Heart right ventricle (tissue), 16 donors: ENCODE results near the gene ZBED2. TPM values are rescaled to one million over a fixed set of nuclear protein-coding genes. Genes with fewer than 3 reads are reported as not detected.

ENCODE experiments used
- ATAC-seq, 8 donors: fragments of 200-7000 bp; cut with Tn5 transposase; one replicate each; pipeline ENCODE4 v1.9.1; 2020; ENCODE audit warnings: mild to moderate bottlenecking in 8 of 8, moderate library complexity in 8 of 8, moderate number of reproducible peaks in 1 of 8
- DNase-seq, 2 donors: peaks; one replicate each; pipeline ENCODE4 v3.0.0-alpha.2; 2020
- H3K27ac ChIP-seq, 10 donors: fragments of 200-600 bp; sonication (generic) in 2 of 10; one replicate each; pipeline versions ENCODE4 v1.5.0 to v1.8.0; 2020 to 2022; ENCODE audit warnings: mild to moderate bottlenecking in 3 of 10
- H3K27me3 ChIP-seq, 7 donors: fragments of 200-600 bp; one replicate each; pipeline ENCODE4 v1.8.0; 2021 to 2022; ENCODE audit warnings: mild to moderate bottlenecking in 2 of 7
- H3K36me3 ChIP-seq, 9 donors: fragments of 200-600 bp; sonication (generic) in 1 of 9; one replicate each; pipeline versions ENCODE4 v1.5.0 to v1.8.0; 2020 to 2022; ENCODE audit warnings: mild to moderate bottlenecking in 2 of 9
- H3K4me1 ChIP-seq, 9 donors: fragments of 200-600 bp; sonication (generic) in 1 of 9; one replicate each; pipeline versions ENCODE4 v1.5.0 to v1.8.0; 2020 to 2022; ENCODE audit warnings: mild to moderate bottlenecking in 4 of 9
- H3K4me3 ChIP-seq, 10 donors: fragments of 200-600 bp; sonication (generic) in 2 of 10; one replicate each; pipeline versions ENCODE4 v1.5.0 to v1.8.0; 2020 to 2022; ENCODE audit warnings: mild to moderate bottlenecking in 7 of 10, moderate library complexity in 2 of 10
- H3K9me3 ChIP-seq, 11 donors: fragments of 200-600 bp in 10 of 11; sonication (generic) in 2 of 11; one replicate each; pipeline versions ENCODE4 v1.5.0 to v1.8.0; 2013 to 2022; ENCODE audit warnings: mild to moderate bottlenecking in 2 of 11, control low read depth in 1 of 11, moderate library complexity in 1 of 11
- WGBS, 2 donors: extraction: QIAGEN DNeasy Blood & Tissue Kit; methylation state at CpG; one replicate each; pipeline ENCODE4 v1.1.7; 2013; ENCODE audit warnings: inconsistent platforms in 1 of 2; 5-methylcytosine and 5-hydroxymethylcytosine counted together
- intact Hi-C, 10 donors: fragments of 100-400 bp; cut with DNase I; formaldehyde crosslinking; loops; one replicate each; pipeline versions ENCODE4 v1.11.1 to v1.14.2; 2022
- polyA plus RNA-seq, 2 donors: library from polyadenylated mRNA; stranded (reverse); fragments of 200-250 nt; gene quantifications; one replicate each; pipeline ENCODE4 v1.2.3, GENCODE V29; 2013
- total RNA-seq, 10 donors: library from RNA; stranded (reverse); fragmentation: NEBNext Ultra II Directional in 3 of 10; extraction: Animal tissue kit (Norgen Biotek cat#: 25700) in 3 of 10; gene quantifications; one replicate each; pipeline versions ENCODE4 v1.2.1 to v1.2.4, GENCODE V29; 2021 to 2023
- TF ChIP-seq, protein P1 (sequence below), 9 donors: fragments of 200-600 bp; sonication (generic) in 2 of 9; IDR thresholded peaks; one replicate each; pipeline versions ENCODE4 v1.5.0 to v1.8.0; 2021 to 2022; ENCODE audit warnings: antibody characterized with exemption in 9 of 9, mild to moderate bottlenecking in 5 of 9, moderate library complexity in 1 of 9
- donor health status: Arrhythmogenic right ventricular cardiomyopathy.
- donor health status: ischemic (EF 13 %, LVEDD 7.1; RV severe dilation, severe dysfunction).
- donor health status: healthy with polysubstance abuse.
- donor health status: DM: no; HTN: yes; CAD: no.
- donor health status: DM: no; HTN: no; CAD: no.
- donor health status: ischemic (EF 25% LVEDD 6.9; RV normal size, moderate dysfunction).
- donor health status: ischemic (EF 25% LVEDD 5.7; RV mildly dilated, moderate dysfunction).
- donor health status: healthy.
- donor health status: DM: yes; HTN: yes; CAD: no.
- donor health status: Ischemic cardiomyopathy.
- donor health status: ischemic (EF 35%, LVEDD 5.7; RV mildly dilated, moderate dysfunction).
- donor health status: nonischemic (EF 11% LVEDD 7.7; RV severe dilation, severe dysfunction).
- donor health status: DM: yes; HTN: yes; CAD: no.
- donor health status: PGD.
- donor health status: ischemic (EF 29% LVEDD 5.4; RV normal size, mild dysfunction).
- donor health status: nonischemic (EF 23%, LVEDD 6.1; RV moderate dilation, normal function).

ZBED2 gene
- total and polyA plus RNA-seq, 12 donors: 0.83 TPM; not detected in 11

DNA sequence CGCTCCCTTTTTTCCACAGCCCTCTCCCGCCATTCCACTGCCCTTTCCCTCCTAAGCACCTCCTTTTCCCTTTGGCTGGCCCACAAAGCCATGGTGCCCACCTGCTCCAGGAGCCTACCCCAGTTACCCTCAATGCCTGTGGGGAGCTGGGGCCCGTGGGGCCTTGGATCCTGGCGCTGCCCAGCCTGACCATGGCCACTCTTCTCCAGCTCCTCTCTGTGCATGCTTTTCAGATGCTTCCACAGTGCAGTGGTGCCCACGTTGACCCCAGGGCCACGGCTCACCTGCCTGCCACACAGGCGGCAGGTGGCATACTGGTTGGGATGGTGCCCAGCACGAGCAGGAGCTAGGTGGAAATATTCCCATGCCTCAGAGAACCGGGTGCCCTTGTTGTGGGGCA lies 1.5 kb downstream of the ZBED2 start:
- Histone ChIP-seq H3K27ac (no peak overlapping the region), H3K36me3 (no peaks in the 10 kb centered on the region), H3K9me3 (no peaks in the 10 kb centered on the region), H3K27me3 (peaks cover 0 to 11% (median 0%) of the 10 kb centered on the region in 7 donors), H3K4me3 (no peak overlapping the region), H3K4me1 (no peaks in the 10 kb centered on the region)
- intact Hi-C loops: no loop called here
- no peak for DNase-seq
- no peak for ATAC-seq
- WGBS, 2 donors: 87 to 88% methylated on average over 9 of the region's 9 CpGs
- TF ChIP-seq, protein P1, sequence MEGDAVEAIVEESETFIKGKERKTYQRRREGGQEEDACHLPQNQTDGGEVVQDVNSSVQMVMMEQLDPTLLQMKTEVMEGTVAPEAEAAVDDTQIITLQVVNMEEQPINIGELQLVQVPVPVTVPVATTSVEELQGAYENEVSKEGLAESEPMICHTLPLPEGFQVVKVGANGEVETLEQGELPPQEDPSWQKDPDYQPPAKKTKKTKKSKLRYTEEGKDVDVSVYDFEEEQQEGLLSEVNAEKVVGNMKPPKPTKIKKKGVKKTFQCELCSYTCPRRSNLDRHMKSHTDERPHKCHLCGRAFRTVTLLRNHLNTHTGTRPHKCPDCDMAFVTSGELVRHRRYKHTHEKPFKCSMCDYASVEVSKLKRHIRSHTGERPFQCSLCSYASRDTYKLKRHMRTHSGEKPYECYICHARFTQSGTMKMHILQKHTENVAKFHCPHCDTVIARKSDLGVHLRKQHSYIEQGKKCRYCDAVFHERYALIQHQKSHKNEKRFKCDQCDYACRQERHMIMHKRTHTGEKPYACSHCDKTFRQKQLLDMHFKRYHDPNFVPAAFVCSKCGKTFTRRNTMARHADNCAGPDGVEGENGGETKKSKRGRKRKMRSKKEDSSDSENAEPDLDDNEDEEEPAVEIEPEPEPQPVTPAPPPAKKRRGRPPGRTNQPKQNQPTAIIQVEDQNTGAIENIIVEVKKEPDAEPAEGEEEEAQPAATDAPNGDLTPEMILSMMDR (IDR thresholded peaks at IDR 0.05): no peak

- ATAC-seq (no peak), DNase-seq (no peak)
- intact Hi-C loops: no loop called here
- Histone ChIP-seq H3K27ac (no peak overlapping the region), H3K4me3 (no peak overlapping the region), H3K9me3 (no peaks in the 10 kb centered on the region), H3K36me3 (no peaks in the 10 kb centered on the region), H3K4me1 (no peaks in the 10 kb centered on the region), H3K27me3 (peaks cover 0 to 11% (median 0%) of the 10 kb centered on the region in 7 donors)
- TF ChIP-seq, protein P1 (IDR thresholded peaks at IDR 0.05): no peak
- WGBS, 2 donors: 73 to 77% methylated on average over 5 of the region's 5 CpGs
Observed at GRCh38 chr3:111592936-111593335, 2.2 kb downstream of the ZBED2 start.

- DNase-seq (no peak), ATAC-seq (no peak)
- H3K36me3 ChIP-seq: no peaks in the 10 kb centered on the region
- TF ChIP-seq, protein P1 (IDR thresholded peaks at IDR 0.05): no peak
- H3K9me3 ChIP-seq: no peaks in the 10 kb centered on the region
- H3K27ac ChIP-seq: no peak overlapping the region
- intact Hi-C loops: no loop called here
- H3K27me3 ChIP-seq: peaks cover 0 to 11% (median 0%) of the 10 kb centered on the region in 7 donors
- H3K4me3 ChIP-seq: no peak overlapping the region
- H3K4me1 ChIP-seq: no peaks in the 10 kb centered on the region
Observed at GRCh38 chr3:111592143-111592542, 3.0 kb downstream of the ZBED2 start.

DNA sequence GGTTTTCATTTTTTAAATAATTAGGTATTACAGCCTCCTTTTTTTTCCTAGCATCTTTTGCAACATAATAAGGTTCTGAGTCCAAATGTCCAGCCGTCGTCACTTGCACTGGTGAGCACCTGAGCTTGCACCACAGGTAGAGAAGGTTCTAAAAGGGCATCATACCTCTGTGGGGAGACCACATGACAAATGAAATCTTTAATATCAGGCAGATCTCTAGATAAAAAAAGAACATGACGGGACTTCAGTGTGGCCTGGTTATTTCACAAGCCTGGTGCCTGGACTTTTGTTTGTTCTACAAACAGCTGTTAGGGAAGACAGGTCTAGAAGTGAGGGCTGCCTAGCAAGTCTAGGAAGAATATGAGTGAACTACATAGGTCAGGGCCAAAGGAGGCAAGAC lies 3.6 kb downstream of the ZBED2 start:
- WGBS, 2 donors: 90 to 92% methylated on average over 3 of the region's 3 CpGs
- Histone ChIP-seq H3K9me3 (no peaks in the 10 kb centered on the region), H3K4me3 (no peak overlapping the region), H3K27me3 (peaks cover 0 to 11% (median 0%) of the 10 kb centered on the region in 7 donors), H3K27ac (no peak overlapping the region), H3K36me3 (no peaks in the 10 kb centered on the region), H3K4me1 (no peaks in the 10 kb centered on the region)
- intact Hi-C loops: no loop called here
- DNase-seq (no peak), ATAC-seq (no peak)
- TF ChIP-seq, protein P1 (IDR thresholded peaks at IDR 0.05): no peak

- Histone ChIP-seq H3K9me3 (no peaks in the 10 kb centered on the region), H3K4me1 (no peaks in the 10 kb centered on the region), H3K36me3 (no peaks in the 10 kb centered on the region), H3K4me3 (no peak overlapping the region), H3K27ac (no peak overlapping the region), H3K27me3 (peaks cover 0 to 11% (median 0%) of the 10 kb centered on the region in 7 donors)
- WGBS, 2 donors: 79 to 88% methylated on average over 1 of the region's 1 CpG
- TF ChIP-seq, protein P1 (IDR thresholded peaks at IDR 0.05): no peak
- no peak for ATAC-seq
- no peak for DNase-seq
- intact Hi-C loops: no loop called here
Observed at GRCh38 chr3:111590143-111590491, 5.0 kb downstream of the ZBED2 start.
